Smooth muscle cell of the umbilical artery (primary cell): Measurements from ENCODE around the gene CLN6. TPM values are rescaled to one million over a fixed set of nuclear protein-coding genes. Genes with fewer than 3 reads are reported as not detected.

Source experiments
- total RNA-seq: library from RNA; depleted of rRNA; stranded (reverse); fragments of >200 nt; gene quantifications from 2 replicates; pipeline ENCODE4 v1.2.3, GENCODE V29; 2014

The CLN6 gene
- 7.1 and 10.3 TPM in 2 replicates for total RNA-seq

DNA sequence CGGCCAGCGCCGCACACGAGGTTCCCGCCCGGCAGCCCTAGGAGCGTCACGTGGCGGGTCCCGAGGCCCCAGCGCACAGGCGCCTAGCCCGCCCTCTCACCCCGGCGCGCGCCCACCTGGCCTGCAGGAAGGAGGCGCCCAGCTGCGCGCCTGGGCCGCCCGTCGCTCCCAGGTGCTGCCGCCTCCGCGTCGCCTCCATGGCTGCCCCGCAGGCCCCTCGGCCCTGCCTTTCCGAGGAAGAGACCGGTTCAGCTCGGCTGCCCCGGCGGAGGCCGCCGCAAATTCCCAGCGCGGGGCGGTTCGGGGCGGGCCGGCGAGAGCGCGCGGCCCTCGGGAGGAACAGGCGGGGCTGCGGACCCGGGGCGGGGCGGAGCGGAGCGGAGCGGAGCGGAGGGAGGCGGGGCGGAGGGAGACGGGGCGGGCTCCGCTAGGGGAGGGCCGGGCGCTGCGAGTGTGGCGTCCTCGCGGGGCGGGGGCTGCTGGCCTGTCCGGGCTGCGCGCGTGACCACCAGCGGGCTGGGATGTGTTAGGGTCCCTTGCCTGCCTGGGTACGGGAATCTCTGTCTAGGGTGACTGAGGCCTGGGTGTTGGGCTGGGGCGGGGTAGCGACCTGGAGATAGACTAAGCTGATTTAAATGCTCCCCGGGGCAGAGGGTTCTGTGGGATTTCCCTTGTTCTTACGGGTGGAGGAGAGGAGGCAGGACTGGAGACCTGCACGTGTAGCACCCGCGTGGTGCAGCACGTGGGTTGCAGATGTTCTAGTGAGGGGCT is at the start of gene CLN6:
CLN6 (minus strand) TSS at position 343 of the 771 bp plus-strand sequence; CDS start at position 199, 144 bp downstream.

DNA sequence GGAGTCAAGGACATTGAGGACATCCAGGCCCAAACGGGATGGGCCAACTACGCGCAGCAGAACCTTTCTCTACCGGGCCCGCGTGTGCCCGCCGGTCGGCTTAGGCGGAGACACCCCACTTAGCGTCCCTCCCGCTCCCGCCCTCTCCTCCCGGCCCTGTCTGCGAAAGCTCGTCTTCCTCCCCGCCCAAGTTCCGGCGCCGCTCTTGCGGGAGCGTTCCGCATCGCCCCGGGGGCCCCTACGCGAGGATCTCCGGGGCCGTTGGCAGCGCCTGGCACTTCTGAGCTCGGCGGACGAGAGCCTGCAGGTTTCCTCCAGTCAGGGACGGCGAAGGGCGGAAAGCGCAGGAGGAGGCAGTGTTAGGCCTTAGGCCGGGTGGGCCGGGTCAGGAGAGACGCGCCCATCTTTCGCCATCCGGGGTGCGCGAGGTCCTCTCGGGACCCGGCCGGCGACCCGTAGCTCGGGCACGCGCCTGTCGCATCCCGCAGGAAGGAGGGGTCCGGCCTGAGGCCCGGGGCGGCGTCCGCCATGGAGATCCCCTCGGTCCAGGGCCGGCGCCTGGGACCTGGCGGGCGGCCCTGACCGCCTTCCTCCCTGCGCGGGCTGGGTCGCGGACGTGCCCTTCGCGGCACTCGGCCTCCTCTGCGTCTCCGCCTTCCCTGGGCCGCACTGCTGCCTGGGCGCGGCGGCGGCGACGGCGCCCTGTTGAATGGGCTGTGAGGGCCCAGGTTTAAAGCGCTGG is 48.2 kb upstream of the CLN6 start, which contains the start of gene FEM1B:
FEM1B (plus strand) TSS at position 143 of the 742 bp plus-strand sequence. CDS start 673 bp downstream, outside the sequence.

DNA sequence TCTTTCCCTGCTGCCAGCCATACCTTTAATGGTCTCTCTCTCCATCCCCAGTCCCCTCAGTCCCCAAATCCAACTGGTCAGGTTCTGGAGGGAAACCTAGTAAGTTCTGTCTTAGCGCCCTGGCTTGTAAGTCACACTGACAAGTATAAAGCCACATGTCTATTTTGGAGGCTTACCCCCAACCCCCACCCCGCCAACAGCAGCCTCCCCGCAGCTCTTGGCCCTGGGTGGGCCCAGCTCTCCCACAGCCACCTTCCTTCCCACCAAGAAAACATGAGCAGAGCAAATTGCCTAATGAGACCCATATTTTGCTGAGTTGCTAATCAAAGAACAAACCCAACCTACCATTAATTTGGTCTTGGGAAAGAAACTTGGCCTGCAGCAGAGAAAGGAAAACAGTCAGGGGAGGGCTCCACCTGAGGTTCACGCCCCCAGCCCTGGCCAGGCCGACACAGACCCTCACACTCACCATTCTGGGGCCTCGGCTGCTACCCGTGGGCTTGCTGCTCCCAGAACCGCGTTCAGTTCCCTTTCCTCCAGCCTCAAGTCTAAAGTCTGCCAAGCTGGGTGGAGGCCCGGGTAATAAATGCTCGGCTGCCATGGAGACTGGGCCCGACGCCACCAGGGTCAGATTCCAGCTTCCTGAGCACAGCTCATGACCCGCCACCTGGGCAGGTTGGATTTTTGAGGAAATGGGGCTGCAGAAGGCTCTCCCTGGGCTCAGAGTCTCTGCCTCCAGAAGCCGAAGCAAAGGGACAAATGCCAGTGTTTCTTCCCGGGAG is 24.6 kb downstream of the CLN6 start, which contains the start of gene CALML4:
CALML4 (minus strand) TSS at position 557 of the 782 bp plus-strand sequence; CDS start at position 472, 85 bp downstream.

Other genes starting within 250 kb of the CLN6 start
- gene PIAS1, start 175.4 kb downstream of the CLN6 start, total RNA-seq: 9.2 and 13.7 TPM in 2 replicates
- 0.30 and 2.1 TPM in 2 replicates for gene CALML4, start 24.4 kb downstream of the CLN6 start, total RNA-seq
- gene FEM1B, start 48.0 kb upstream of the CLN6 start, total RNA-seq: 35.3 and 47.7 TPM in 2 replicates
- 52.5 and 166 TPM in 2 replicates for gene ITGA11, start 202.4 kb upstream of the CLN6 start, total RNA-seq